ENCODE data around the gene NIP7. TPM values are rescaled to one million over a fixed set of nuclear protein-coding genes. Genes with fewer than 3 reads are reported as not detected.

The NIP7 gene
- polyA plus RNA-seq, 1 donor (not counting 4 experiments of a cell fraction or from before 2014, with no cell fraction given) = 31.3 TPM

DNA sequence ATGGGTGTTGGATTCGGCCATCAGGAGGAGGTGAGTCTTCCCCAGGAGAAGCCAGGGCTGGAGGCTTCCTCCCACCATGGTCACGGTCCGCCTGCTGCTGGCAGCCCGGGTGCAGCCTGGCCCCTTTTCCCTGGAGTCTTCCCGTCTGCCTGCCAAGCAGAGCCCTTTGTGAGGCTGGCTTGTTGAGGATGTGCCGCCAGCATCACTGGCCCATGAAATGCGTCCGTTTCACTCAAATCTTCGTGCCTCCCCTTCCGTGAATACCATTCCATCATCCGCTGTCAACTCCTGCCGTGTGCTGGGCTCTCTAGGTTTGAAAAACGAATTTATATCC, 18.9 kb upstream of the NIP7 start:
- TF ChIP-seq, protein P1, sequence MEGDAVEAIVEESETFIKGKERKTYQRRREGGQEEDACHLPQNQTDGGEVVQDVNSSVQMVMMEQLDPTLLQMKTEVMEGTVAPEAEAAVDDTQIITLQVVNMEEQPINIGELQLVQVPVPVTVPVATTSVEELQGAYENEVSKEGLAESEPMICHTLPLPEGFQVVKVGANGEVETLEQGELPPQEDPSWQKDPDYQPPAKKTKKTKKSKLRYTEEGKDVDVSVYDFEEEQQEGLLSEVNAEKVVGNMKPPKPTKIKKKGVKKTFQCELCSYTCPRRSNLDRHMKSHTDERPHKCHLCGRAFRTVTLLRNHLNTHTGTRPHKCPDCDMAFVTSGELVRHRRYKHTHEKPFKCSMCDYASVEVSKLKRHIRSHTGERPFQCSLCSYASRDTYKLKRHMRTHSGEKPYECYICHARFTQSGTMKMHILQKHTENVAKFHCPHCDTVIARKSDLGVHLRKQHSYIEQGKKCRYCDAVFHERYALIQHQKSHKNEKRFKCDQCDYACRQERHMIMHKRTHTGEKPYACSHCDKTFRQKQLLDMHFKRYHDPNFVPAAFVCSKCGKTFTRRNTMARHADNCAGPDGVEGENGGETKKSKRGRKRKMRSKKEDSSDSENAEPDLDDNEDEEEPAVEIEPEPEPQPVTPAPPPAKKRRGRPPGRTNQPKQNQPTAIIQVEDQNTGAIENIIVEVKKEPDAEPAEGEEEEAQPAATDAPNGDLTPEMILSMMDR (optimal IDR thresholded peaks at IDR 0.05 in 1 of 3, IDR thresholded peaks at IDR 0.05 in 1 of 3, conservative IDR thresholded peaks at IDR 0.05 in 1 of 3; ENCODE audit: extremely low read depth in 1 of 3, insufficient read depth in 2 of 3, low read length in 3 of 3) = no peak
- TF ChIP-seq EZH2 (IDR thresholded peaks at IDR 0.05; ENCODE audit: low read length) = no peak
- no peaks in the 10 kb centered on the region for H3K27me3 ChIP-seq (ENCODE audit: control insufficient read depth, extremely low read depth, insufficient read depth, low read length)
- no peak overlapping the region for H3K27ac ChIP-seq (ENCODE audit: control insufficient read depth, insufficient read depth, low read length)
- no peak overlapping the region for H3K9ac ChIP-seq (ENCODE audit: control insufficient read depth, extremely low read depth, insufficient read depth, low read length)
- peaks cover 5% of the 10 kb centered on the region for H4K20me1 ChIP-seq (ENCODE audit: control insufficient read depth, extremely low read depth, insufficient read depth, low read length)
- FAIRE-seq (no peak), DNase-seq (ENCODE audit: low read depth, low spot score) (no peak)
- dilution Hi-C loops (cut with MboI; ENCODE audit: extremely low pct_ligation_motif_present, low sequenced_read_pairs) = no loop called here
- H3K4me2 ChIP-seq (ENCODE audit: control insufficient read depth, extremely low read depth, insufficient read depth, low read depth, low read length) = no peak overlapping the region
- no peak overlapping the region for H3K4me3 ChIP-seq (ENCODE audit: control insufficient read depth in 2 of 3, extremely low read depth in 1 of 3, insufficient read depth in 2 of 3, low read depth in 1 of 3, low read length in 3 of 3)
- H2AFZ ChIP-seq (ENCODE audit: control insufficient read depth, low read length) = no peak overlapping the region
- no peaks in the 10 kb centered on the region for H3K4me1 ChIP-seq (ENCODE audit: control insufficient read depth, extremely low read depth, insufficient read depth, low read length)
- H3K36me3 ChIP-seq (ENCODE audit: control insufficient read depth in 2 of 2, extremely low read depth in 1 of 2, insufficient read depth in 2 of 2, low read length in 2 of 2) = peaks cover 56 to 65% of the 10 kb centered on the region in 2 experiments
- H3K9me3 ChIP-seq (ENCODE audit: control insufficient read depth, low read depth, low read length) = no peaks in the 10 kb centered on the region
- peaks cover 49% of the 10 kb centered on the region for H3K79me2 ChIP-seq (ENCODE audit: control insufficient read depth, insufficient read depth, low read length)
- no peaks in the 10 kb centered on the region for H3K9me1 ChIP-seq (ENCODE audit: control insufficient read depth, extremely low read depth, insufficient read depth, low read length)

GRCh38 chr16:69321080-69321479, 18.5 kb upstream of the NIP7 start:
- Histone ChIP-seq H3K27ac (ENCODE audit: control insufficient read depth, insufficient read depth, low read length) (no peak overlapping the region), H3K36me3 (ENCODE audit: control insufficient read depth in 2 of 2, extremely low read depth in 1 of 2, insufficient read depth in 2 of 2, low read length in 2 of 2) (peaks cover 57 to 68% of the 10 kb centered on the region in 2 experiments), H4K20me1 (ENCODE audit: control insufficient read depth, extremely low read depth, insufficient read depth, low read length) (peaks cover 5% of the 10 kb centered on the region), H3K4me2 (ENCODE audit: control insufficient read depth, extremely low read depth, insufficient read depth, low read depth, low read length) (no peak overlapping the region), H3K4me1 (ENCODE audit: control insufficient read depth, extremely low read depth, insufficient read depth, low read length) (no peaks in the 10 kb centered on the region), H3K9ac (ENCODE audit: control insufficient read depth, extremely low read depth, insufficient read depth, low read length) (no peak overlapping the region), H3K27me3 (ENCODE audit: control insufficient read depth, extremely low read depth, insufficient read depth, low read length) (no peaks in the 10 kb centered on the region), H2AFZ (ENCODE audit: control insufficient read depth, low read length) (no peak overlapping the region), H3K9me3 (ENCODE audit: control insufficient read depth, low read depth, low read length) (no peaks in the 10 kb centered on the region), H3K4me3 (ENCODE audit: control insufficient read depth in 2 of 3, extremely low read depth in 1 of 3, insufficient read depth in 2 of 3, low read depth in 1 of 3, low read length in 3 of 3) (no peak overlapping the region), H3K9me1 (ENCODE audit: control insufficient read depth, extremely low read depth, insufficient read depth, low read length) (no peaks in the 10 kb centered on the region), H3K79me2 (ENCODE audit: control insufficient read depth, insufficient read depth, low read length) (peaks cover 49% of the 10 kb centered on the region)
- FAIRE-seq (no peak), DNase-seq (ENCODE audit: low read depth, low spot score) (no peak)
- TF ChIP-seq EZH2 (IDR thresholded peaks at IDR 0.05; ENCODE audit: low read length) = no peak
- TF ChIP-seq, protein P1 (optimal IDR thresholded peaks at IDR 0.05 in 1 of 3, IDR thresholded peaks at IDR 0.05 in 1 of 3, conservative IDR thresholded peaks at IDR 0.05 in 1 of 3; ENCODE audit: extremely low read depth in 1 of 3, insufficient read depth in 2 of 3, low read length in 3 of 3) = no peak
- dilution Hi-C loops (cut with MboI; ENCODE audit: extremely low pct_ligation_motif_present, low sequenced_read_pairs) = no loop called here
